OCI-M2 (cell line): ENCODE results near the gene PLOD2.
A peak's percentile ranks its signal among the peaks of the same experiment; 100 is the strongest.

Source experiments
- DNase-seq: peaks from one replicate; lab custom pipeline; 2025; ENCODE audit not compliant: unreplicated experiment; lab: John Stamatoyannopoulos, UW

PLOD2 gene

DNA sequence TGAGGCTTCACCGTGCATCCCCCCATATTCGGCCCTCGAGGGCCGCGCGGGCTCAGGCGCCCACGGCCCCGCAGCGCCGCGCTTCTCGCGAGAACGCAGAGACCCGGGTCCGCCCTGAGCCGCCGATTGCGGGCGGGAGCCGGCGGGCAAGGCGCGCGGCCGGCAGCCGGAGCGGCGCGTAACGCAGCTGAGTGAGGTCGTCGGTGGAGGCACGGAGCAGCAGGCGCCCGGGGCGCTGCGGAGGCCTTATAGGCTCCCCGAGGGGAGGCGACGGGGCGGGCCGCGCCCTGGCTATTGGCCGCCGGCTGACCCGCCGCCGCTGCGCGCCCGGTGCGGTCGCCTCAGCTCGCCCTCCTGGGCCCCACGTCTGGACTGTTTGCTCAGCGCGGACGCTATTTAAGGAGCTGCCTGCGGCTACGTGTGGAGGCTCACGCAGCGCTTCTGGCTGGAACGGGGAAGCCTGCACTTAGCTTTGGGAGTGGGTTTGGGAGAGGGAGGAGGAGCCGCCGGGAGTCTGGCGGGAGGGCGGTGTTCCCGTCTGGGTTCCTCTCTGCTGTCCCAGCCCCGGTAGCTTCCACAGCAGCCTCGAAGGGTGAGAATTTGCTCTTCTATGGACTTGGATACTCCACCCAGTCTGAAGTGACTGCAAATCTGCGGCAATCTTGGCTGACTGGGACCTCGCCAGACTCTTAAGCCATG is at the start of gene PLOD2:
Gene PLOD2, minus strand, starts transcription at position 221 of the 699 bp plus-strand sequence. Its CDS starts 195 bp downstream, at position 26.
- DNase-seq = no peak

DNA sequence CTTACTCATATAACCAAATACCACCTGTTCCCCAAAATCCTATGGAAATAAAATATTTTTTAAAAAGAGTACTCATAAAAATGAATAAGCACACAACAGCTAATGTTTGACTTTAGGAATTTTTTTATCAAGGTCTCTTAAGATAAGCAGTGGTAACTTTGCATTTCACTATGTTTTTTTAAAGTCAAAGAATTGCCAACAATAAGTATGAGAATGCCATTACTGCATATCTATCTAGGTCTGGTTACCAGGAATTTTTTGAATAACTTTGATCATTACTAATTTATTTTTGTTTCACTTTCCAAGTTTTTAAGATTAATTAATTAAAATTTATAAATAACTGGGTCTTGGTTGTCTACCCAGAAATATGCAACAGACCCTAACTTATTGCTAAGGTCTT is 48.4 kb upstream of the PLOD2 start:
- DNase-seq = no peak

DNA sequence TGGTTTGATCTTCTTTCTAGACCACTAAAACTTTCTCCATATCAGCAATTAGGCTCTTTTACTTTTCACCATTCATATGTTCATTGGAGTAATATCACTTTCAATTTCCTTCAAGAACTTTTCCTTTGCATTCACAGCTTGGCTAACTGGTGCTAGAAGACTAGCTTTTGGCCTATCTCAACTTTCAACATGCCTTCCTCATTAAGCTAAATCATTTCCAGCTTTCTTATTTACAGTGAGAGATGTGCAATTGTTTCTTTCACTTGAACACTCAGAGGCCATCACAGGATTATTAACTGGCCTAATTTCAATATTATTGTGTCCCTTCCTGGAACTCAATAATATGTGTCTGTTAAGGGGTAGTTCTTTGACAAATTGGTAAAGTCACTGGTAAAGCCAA is 42.8 kb upstream of the PLOD2 start:
- DNase-seq = no peak

DNA sequence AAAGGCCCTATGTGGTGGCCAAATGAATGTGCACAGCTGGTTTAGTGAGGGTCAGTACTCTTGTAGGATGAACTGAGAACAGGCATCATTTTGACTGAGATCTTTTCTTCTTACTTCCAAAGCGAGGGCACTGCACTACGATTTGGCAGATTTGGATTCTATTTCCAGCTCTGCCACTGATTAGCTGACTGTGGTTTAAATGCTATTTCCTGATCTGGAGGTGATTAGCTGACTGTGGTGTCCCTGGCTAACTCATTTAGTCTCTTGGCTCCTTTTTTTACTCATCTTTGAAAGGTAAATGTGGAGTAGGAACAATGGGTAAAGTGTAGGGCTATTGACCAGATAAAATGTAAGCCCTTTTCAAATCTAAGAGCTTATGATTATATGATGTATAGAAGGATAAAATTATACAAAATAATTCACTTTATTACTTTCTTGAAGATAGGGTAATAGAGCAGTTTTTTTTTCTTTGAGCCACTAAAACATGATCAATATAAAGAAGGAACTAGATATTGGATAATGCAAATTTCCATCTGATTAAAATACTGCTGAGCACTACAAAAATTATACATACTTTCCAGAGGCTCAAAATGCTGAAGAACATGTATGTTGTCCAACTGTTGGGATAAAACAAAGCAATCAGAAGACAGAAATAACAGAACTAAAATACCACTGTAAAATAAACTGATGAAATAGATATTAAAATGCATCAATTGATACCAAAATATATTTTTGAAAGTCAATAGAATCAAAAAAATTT is 39.7 kb upstream of the PLOD2 start:
- DNase-seq = no peak

DNA sequence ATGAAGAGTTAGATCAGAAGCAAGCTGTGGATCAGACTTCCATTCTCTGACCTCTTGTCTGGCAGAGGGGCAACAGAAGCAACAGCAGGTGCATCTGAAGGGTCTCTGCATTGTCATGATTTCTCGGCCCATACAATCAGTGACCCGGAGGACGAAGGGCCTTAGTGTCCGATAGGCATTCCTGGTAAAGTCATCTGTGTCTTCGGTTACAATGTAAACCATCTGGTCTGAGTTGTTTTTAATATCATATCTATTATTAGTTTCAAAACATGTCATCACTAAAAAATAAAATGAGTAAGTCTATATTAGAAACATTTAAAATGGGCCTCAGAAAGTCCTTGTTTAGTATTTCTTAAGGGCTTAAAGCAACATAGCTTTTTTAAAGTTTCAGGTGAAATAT is 38.8 kb upstream of the PLOD2 start:
- no peak for DNase-seq

DNA sequence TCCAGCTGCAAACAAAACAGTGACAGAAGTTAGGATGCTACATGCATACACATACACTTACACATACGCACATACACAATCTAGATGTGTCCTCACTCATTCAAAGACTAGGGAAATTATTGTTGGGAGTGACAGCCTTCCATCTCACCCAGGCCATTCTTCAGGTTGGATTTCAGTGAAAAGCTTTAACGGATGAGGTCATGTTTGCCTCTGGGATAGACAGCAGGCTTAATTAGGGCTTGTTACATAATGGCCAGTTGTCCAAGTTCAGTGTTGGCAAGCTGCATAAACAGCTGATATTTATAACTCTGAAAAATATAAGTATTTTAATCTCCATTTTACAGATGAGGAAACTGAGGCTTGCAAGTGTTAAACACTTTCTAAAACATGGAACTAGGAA is 35.8 kb upstream of the PLOD2 start:
- no peak for DNase-seq

DNA sequence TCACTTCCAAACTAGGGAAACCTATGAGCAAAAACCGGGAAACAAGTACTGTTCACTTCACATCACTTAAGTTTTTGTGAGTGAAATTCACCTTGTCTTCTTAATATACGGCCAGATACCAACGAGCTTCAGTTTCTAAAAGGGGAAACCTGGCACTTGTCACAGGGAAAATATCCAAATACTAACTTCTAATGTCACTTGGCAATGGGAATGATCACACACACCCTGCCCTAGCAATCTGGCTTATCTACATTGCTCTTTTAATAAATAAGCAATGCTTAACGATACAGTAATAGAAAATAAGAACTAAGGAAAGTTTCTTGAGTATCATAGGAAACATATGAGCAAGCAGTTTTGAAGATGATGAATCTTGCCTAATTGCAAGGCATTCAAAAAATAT is 34.6 kb upstream of the PLOD2 start:
- DNase-seq = no peak

DNA sequence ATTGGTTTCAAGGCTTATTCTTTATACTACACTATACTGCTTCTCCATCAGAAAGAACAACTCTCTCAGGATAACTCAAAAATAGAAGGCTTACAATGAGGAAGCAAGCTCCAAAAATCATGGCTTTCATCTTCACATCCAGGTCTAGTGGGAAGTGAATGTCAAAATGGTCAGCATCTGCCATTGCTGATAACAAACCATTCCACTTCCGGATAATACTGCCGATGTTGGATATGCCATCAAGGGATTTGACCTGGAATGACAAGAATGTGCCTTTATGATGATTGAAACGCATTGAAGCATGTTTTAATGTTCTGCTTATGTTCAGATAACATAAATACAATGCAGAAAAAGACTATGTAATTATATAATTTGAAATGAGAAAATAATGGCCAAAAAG is 34.0 kb upstream of the PLOD2 start:
- no peak for DNase-seq

DNA sequence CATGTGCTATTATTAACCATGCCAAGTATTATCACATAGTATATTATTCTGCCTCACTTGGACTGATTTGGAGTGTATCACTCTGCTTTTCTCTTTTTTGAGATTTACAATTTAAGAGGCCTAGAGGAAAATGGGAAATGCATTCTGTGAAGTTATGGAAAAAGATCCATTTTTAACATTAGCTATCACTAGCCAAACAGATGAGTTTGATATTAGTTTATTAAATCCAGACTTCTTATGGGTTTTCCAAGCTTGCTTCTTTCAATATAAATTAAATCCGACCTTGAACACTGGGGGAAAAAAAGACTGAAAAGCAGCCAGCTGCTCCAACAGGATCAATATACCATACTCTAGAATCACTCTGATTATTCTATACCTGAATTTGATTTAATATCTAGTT is 30.1 kb upstream of the PLOD2 start:
- no peak for DNase-seq

DNA sequence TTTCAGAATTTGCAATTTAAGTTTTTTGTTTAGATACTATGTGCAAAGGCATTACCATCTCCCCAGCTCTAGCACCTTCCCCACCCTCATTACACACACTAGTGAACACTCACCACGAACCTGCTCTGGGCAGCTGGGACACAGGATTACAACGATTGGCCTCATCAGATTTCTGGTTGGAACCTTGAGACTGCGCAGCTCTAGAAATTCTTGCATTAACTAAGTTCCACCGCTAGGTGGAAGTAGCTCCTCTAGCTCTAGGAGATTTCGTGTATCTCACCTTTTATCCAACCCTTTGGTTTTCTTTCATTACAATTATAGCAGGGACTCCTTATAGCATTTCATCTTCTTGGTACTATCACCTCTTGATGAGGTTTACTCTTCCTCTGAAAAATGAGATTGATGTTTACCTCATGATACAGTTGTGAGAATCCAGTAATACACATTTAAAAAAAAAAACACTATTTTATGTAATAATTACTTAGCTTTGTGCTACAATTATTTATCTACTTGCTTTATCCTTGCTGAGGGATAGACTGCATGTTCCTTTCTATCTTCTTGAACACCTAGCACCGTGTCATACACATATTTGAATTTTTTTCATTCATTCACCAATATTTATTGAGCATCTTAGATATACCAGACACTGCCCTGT is 28.7 kb upstream of the PLOD2 start:
- peak; percentile 6 for DNase-seq

DNA sequence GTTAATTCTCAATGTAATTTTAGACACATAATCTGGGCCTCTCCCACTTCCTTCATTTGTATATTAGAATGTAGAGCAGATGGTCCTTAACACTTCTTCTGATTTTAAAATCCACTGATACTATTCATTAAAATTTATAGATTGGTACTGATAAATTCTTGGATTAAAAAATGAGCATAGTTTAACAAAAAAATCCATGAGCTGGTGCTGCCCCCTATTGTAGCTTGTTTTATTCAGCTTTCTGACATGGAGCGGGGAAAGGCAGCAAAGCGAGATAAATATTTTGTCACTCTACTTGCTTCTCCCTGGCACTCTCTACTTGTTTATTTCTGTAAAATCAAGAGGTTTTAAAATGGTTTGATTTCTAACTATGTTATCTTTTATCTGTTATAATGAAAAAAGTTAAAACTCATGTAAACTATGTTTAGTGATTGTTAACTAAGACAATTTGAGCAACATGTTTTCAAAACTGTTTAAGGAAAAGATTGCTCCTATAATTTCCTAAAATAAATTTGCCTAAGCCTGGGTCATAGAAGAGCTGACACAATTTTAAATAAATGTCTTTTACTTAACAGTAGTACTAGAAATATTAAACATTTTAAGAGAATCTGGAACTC is 26.5 kb upstream of the PLOD2 start:
- DNase-seq = no peak

DNA sequence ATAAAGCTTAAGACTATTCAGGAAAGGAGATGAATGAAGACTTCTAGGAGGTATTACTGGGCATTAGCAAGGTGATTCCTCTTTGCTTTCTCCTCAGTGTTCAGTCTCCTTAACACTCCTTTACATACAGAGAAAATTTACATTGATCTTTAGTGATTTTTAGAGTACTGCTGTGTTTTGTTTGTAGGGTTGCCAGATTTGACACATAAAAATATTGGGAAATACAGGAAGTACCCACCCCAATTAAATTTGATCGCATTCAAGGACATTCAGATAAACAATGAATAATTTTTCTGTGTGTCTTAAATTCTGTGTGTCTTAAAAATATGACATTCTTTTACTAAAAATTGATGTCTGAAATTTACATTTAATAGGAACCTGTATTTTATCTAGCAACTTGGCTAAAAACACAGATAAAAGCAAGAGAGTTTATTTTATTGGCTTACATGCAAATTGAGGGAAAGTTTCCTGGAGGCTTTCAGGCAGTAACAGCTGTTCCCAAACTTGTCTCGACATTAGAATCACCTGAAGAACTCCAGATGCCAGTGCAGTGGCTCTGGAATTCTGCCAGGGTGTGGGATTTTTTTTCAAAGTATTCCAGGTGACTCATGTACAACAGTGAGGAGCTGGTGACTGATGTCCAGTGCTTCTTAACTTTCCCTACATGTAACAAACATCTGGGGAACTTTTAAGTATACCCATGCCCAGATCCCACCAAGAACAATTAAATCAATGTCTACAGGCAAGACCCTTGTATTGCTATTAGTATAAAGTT is 23.4 kb upstream of the PLOD2 start:
- no peak for DNase-seq

DNA sequence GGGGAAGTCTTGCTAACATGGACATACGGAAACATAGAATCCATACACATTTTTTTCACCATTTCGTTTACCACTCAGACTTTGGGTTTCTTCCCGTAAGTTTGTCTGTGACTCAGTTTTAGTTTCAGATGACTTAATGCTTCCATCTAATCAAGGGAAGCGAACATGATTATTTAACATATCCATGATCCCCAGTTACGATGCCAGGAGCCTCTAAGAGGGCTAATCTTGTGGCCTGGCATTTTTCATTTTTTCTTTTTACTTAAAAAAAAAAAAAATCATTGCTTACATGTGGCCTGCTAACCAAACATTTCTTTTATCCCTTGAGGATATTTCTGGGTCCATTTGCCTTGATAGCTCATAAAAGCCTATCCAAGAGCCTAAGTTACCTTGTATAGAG is 20.2 kb upstream of the PLOD2 start:
- DNase-seq = no peak

DNA sequence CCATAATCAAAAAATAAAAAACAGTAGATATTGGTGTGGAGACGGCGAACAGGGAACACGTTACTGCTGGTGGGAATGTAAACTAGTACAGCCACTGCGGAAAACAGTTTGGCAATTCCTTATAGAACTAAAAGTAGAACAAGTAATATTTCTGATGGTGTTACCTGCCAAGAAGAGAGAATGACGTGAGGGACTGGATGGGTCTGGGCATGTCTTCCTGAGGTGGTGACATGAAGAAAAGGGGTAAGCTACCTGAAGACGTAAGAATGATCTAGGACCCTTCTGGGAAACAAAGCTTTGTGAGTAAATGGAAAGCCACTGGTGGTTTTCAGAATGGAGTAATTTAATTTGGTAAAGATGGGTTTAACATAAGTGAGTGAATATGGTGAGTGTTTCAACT is 19.4 kb upstream of the PLOD2 start:
- no peak for DNase-seq

DNA sequence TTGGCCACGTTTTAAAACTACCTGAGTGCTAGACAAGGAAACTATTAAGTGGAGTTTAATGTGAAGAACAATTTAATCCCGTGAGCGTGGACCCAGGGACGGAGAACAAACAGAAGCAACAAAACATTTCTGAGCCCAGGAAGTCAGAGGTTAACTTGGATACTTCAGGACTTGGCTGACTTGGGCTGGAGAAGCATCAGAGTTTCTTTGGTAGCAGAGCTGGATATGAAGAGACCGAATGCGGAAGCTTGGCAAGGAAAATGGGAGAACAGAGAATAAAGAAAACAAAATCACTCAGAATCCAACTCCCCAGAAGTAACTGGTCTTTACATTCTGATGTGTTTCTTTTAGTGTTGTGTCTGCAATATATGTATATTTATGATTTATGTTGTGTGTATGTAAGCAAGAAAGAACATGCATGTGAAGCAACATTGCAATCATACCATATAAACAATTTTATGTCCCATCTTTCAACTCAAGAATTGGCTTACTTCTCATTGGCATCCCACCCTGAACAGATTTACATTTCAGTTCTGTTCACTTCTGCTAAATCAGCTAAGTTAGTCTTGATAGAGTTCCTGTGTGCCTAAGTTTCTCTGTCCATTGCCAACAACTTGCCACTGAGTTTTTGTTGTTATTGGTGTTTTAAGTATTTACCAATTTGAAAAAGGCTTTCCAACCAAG is 17.2 kb upstream of the PLOD2 start:
- DNase-seq = no peak

DNA sequence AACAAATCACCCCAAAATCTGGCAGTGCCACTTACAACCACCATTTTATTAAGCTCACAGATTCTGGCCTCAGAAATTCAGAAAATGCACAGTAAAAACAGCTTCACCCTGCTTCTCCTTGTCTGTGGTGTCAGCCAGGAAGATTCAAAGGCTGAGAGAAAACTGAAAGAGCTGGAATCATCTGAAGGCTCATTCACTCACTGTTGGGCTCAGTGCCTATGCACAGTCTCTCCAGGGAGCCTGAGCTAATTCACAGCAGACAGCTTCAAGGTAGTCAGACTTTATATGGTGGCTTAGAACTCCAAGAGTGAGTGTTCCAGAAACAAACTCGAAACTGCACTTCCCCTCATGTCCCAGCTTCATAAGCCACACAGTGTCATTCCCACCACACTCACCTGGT is 16.5 kb upstream of the PLOD2 start:
- DNase-seq = no peak

DNA sequence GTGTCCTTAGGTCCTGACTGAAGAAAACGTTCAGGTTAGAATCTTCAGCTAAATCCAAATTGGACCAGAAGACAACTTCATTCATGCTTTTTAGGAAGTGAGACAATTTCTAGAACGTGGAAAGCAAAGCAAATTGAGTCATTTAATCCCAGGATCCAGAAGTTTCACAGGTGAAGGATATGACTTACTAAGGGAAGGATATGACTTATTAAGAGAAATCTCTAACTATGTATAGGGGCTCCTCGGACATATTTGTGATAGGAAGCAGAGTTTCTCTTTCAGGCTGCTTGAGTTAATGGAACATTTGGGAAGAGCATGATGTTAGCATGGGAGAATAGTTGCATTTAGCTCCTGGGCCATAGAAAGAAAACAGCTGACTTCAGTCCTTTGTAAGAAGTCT is 16.1 kb upstream of the PLOD2 start:
- DNase-seq = no peak

DNA sequence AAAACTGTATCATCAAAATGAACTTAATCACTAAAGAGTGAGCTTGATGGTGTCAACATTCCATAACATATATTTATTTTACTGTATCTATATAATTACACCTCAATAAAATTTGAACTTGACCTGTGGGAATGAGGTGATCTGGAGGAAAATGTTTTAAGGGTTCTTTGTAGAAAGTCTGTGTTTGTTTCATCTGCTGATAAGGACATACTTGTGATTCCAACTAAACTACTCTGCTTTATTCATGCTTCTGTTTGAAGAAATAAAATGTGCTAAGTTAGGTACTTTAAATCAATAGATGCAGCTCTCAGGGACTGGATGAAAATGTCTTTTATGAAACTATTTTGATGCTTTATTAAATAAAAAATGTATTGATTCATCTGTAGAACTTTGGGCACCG is 11.6 kb upstream of the PLOD2 start:
- no peak for DNase-seq

DNA sequence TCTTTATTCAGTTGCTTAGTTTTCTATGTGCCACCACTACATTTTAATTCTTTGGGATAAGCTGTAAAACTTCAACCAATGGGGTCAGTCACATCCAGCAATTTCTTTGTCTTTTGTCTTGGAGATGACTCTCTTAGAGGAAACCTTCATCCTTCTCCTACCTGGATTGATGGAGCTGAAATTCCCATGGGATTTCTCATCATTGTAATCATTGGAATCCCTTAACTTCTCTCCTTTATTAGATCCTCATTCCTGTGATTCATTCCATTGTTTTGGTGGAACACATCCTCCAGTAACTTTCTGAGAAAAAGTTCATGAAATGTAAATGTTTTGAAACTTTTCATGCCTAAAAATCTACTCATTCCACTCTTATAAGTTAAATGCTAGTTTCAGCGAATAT is 9.6 kb upstream of the PLOD2 start:
- no peak for DNase-seq

DNA sequence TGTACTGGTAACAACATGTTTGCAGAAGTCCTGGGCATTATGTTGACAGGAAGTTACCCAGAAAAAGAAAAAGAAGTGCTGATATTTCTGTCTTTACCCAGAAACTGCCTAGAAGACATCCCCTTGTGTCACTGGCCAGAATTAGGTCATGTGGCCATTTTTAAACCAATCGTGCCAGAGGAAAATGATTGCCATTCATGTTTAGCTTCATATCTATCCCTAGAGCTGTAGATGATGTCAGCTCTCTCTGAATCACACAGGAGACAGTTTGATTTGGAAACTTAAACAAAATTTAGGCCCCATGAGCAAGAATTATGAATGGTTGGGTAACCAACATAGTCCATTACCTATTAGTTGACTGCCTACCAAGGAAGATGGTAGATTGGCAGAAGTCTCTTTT is 8.9 kb upstream of the PLOD2 start:
- no peak for DNase-seq

DNA sequence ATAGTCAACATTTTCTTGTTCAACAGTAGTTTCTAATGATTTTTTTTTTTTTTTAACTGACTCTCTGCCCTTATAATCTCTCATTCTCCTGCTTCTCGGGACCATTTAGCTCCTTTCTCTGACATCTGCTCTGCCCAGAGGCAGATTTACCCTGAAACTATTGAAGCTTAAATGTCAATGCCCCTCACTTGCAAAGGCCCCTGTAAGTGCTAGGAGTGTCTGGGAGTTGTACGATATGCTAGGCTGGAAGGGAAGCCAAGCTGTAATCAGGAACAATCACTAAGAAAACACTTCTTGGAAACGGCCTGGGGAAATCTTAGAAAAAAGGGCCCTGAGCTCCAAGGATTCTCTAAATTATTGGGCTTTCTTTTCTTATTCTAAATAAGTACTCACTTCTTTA is 5.8 kb upstream of the PLOD2 start:
- no peak for DNase-seq
